ENCODE measurements around the gene VWF.

DNA sequence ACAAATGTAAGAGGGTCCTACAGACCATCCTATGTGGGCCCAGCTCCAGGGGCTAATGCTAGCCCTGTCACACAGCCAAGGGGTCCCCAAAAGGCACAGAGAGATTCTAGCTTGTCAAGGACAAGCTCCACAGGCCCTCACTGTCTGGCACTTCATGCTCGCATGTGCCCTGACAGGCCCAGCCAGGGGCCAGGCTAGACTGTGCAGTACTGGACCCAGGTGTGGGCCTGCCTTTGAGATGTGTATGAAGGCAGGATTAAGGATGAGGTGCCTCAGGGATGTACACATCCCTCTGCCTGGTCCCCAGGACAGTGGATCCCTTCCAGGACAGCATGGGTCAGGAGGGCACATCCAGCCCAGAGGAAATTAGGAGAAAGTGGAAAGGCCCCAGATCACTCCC is 57.8 kb downstream of the VWF start:
- TF ChIP-seq ZNF384 (IDR thresholded peaks at IDR 0.05): no peak
- TF ChIP-seq SUZ12 (IDR thresholded peaks at IDR 0.05): no peak
- TF ChIP-seq HDGF (IDR thresholded peaks at IDR 0.05; ENCODE audit: borderline replicate concordance): no peak
- TF ChIP-seq BHLHE40 (IDR thresholded peaks at IDR 0.05; ENCODE audit: borderline replicate concordance): no peak
- no peak for TF ChIP-seq FOXA1 (IDR thresholded peaks at IDR 0.05)
- no peak for TF ChIP-seq FOXK2 (IDR thresholded peaks at IDR 0.05)
- TF ChIP-seq ARNT (IDR thresholded peaks at IDR 0.05): no peak
- TF ChIP-seq ELF4 (IDR thresholded peaks at IDR 0.05): no peak
- TF ChIP-seq, protein P1, sequence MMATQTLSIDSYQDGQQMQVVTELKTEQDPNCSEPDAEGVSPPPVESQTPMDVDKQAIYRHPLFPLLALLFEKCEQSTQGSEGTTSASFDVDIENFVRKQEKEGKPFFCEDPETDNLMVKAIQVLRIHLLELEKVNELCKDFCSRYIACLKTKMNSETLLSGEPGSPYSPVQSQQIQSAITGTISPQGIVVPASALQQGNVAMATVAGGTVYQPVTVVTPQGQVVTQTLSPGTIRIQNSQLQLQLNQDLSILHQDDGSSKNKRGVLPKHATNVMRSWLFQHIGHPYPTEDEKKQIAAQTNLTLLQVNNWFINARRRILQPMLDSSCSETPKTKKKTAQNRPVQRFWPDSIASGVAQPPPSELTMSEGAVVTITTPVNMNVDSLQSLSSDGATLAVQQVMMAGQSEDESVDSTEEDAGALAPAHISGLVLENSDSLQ (IDR thresholded peaks at IDR 0.05): no peak

Measured in HEK293T (cell line).